ENCODE results near the gene COL4A1. TPM values are rescaled to one million over a fixed set of nuclear protein-coding genes. Genes with fewer than 3 reads are reported as not detected.

COL4A1 gene
- polyA plus RNA-seq, 6 donors from 2014 or later: not detected

- Mint-ChIP-seq H3K4me3 (no peak overlapping the region), H3K27ac (peak overlapping the region in 1 of 6 donors; percentile 37), H3K36me3 (peaks cover 0 to 7% of the 10 kb centered on the region in 2 donors), H3K4me1 (peaks cover 0 to 7% (median 2%) of the 10 kb centered on the region in 3 donors), H3K9me3 (peaks cover 0 to 12% (median 3%) of the 10 kb centered on the region in 7 donors), H3K27me3 (peaks cover 0 to 11% (median 6%) of the 10 kb centered on the region in 3 donors)
- ATAC-seq (ENCODE audit: low read depth in 2 of 2): no peak
- DNase-seq: no peak
Measured at GRCh38 chr13:110254151-110254679, 52.7 kb downstream of the COL4A1 start.

- H3K27me3 Mint-ChIP-seq: peaks cover 0 to 11% (median 11%) of the 10 kb centered on the region in 3 donors
- peaks cover 0 to 7% (median 2%) of the 10 kb centered on the region in 3 donors for H3K4me1 Mint-ChIP-seq
- peak overlapping the region in 1 of 8 donors; percentile 60 for H3K4me3 Mint-ChIP-seq
- peaks cover 0 to 7% of the 10 kb centered on the region in 2 donors for H3K36me3 Mint-ChIP-seq
- no peak for ATAC-seq (ENCODE audit: low read depth in 2 of 2)
- DNase-seq: no peak
- H3K9me3 Mint-ChIP-seq: peaks cover 0 to 12% (median 2%) of the 10 kb centered on the region in 7 donors
- H3K27ac Mint-ChIP-seq: peak overlapping the region in 1 of 6 donors; percentile 37
Measured at GRCh38 chr13:110251193-110251819, 55.7 kb downstream of the COL4A1 start.

DNA sequence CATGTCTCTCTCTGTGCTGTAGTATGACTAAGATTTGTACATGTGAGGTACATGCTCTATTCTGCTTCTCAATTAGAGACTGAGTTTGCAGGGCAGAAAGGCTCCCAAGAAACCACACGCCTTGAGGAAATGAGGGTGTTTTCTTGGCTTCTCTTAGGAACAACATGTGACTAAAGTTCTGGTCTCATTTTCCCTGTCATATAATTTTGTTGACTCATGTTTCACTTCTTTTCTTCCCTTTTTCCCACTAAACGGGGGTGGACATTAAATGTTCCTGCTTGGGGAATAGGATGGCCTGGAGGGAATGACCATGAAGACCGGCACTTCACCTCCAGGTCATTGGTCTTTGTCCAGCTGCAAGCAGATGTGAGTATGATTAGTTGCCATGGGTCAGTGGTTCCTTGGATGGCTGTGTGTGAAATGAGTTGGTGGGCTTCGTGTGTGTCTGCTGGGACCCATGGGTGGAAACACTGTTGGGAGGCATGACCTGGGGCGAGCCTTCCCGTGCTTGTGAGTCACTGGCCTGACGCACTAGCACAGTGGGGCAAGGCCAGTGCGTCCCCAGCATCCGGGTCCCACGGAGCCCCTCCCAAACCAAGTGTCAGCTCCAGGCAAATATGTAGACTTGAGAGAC, 56.6 kb downstream of the COL4A1 start:
- H3K9me3 Mint-ChIP-seq: peaks cover 0 to 8% (median 2%) of the 10 kb centered on the region in 7 donors
- H3K27ac Mint-ChIP-seq: no peak overlapping the region
- DNase-seq (no peak), ATAC-seq (ENCODE audit: low read depth in 2 of 2) (no peak)
- H3K27me3 Mint-ChIP-seq: peaks cover 4 to 11% (median 6%) of the 10 kb centered on the region in 3 donors
- H3K4me3 Mint-ChIP-seq: no peak overlapping the region
- H3K4me1 Mint-ChIP-seq: peaks cover 0 to 7% (median 2%) of the 10 kb centered on the region in 3 donors
- peaks cover 0 to 6% of the 10 kb centered on the region in 2 donors for H3K36me3 Mint-ChIP-seq

- Mint-ChIP-seq H3K4me1 (no peaks in the 10 kb centered on the region), H3K9me3 (no peaks in the 10 kb centered on the region), H3K27ac (no peak overlapping the region), H3K4me3 (no peak overlapping the region), H3K27me3 (peaks cover 10 to 11% (median 10%) of the 10 kb centered on the region in 3 donors), H3K36me3 (no peaks in the 10 kb centered on the region)
- no peak for ATAC-seq (ENCODE audit: low read depth in 2 of 2)
- no peak for DNase-seq
Measured at GRCh38 chr13:110249326-110249725, 57.6 kb downstream of the COL4A1 start.

GRCh38 chr13:110248449-110249143, 58.4 kb downstream of the COL4A1 start:
- Mint-ChIP-seq H3K9me3 (no peaks in the 10 kb centered on the region), H3K36me3 (no peaks in the 10 kb centered on the region), H3K27me3 (peaks cover 11% of the 10 kb centered on the region in 3 donors), H3K4me1 (no peaks in the 10 kb centered on the region), H3K27ac (no peak overlapping the region), H3K4me3 (no peak overlapping the region)
- ATAC-seq (ENCODE audit: low read depth in 2 of 2): no peak
- no peak for DNase-seq

DNA sequence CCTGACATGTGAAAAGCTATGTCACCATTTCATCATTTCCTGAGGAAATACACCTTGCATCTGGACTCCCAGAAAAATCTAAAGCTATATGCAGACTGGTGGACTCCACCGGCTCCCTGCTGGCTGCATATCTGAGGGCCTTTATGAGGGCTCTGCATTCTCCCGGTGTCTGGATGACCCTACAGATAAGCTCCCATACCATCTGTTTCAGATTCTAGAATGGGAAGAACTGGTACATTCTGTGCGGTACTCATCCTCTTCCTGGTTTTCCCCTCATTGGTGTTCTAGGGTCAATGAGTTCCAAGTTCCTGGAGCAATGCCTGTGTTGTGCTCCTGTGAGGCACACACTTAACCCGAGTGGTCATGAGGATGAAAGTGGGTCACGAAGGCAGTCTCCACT, 60.4 kb downstream of the COL4A1 start:
- Mint-ChIP-seq H3K27ac (peak overlapping the region in 1 of 6 donors; percentile 32), H3K9me3 (no peaks in the 10 kb centered on the region)

DNA sequence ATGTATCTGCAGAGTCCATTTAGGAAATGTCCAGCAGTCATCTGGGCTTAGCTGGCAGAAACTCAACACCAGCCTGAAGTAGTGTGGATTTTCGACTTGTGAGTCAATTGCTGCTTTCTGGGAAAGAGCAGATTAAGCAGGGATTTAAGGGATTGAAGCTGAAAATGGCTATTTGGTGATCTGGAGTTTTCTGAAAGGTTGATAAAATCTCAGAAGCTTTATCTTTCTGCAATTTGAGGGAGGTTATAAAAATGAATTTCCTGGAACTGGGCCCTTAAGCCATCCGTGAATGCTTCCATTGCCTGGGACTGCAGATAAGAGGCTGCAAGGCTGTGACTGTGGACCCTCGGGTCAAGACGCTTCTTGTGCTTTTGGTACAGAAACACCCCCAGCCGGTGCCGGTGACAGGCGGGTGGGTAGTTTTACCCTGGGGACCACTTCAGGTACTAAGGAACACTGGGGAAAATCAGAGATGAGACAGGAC, 61.5 kb downstream of the COL4A1 start:
- no peaks in the 10 kb centered on the region for H3K9me3 Mint-ChIP-seq
- H3K36me3 Mint-ChIP-seq: no peaks in the 10 kb centered on the region
- no peak overlapping the region for H3K27ac Mint-ChIP-seq
- peaks cover 5 to 15% (median 11%) of the 10 kb centered on the region in 3 donors for H3K27me3 Mint-ChIP-seq
- no peaks in the 10 kb centered on the region for H3K4me1 Mint-ChIP-seq
- DNase-seq (no peak), ATAC-seq (ENCODE audit: low read depth in 2 of 2) (no peak)
- H3K4me3 Mint-ChIP-seq: no peak overlapping the region

More for the DNA sequence above, 60.4 kb downstream of the COL4A1 start:
- H3K27me3 Mint-ChIP-seq: peaks cover 11% of the 10 kb centered on the region in 3 donors
- no peaks in the 10 kb centered on the region for H3K36me3 Mint-ChIP-seq
- H3K4me1 Mint-ChIP-seq: no peaks in the 10 kb centered on the region
- H3K4me3 Mint-ChIP-seq: no peak overlapping the region
- ATAC-seq (ENCODE audit: low read depth in 2 of 2): no peak
- DNase-seq: no peak

GRCh38 chr13:110244976-110245375, 62.0 kb downstream of the COL4A1 start:
- DNase-seq: no peak
- H3K4me3 Mint-ChIP-seq: no peak overlapping the region
- H3K27me3 Mint-ChIP-seq: peaks cover 5 to 15% (median 11%) of the 10 kb centered on the region in 3 donors
- no peak overlapping the region for H3K27ac Mint-ChIP-seq
- H3K9me3 Mint-ChIP-seq: no peaks in the 10 kb centered on the region
- H3K36me3 Mint-ChIP-seq: no peaks in the 10 kb centered on the region
- ATAC-seq (ENCODE audit: low read depth in 2 of 2): no peak
- no peaks in the 10 kb centered on the region for H3K4me1 Mint-ChIP-seq

DNA sequence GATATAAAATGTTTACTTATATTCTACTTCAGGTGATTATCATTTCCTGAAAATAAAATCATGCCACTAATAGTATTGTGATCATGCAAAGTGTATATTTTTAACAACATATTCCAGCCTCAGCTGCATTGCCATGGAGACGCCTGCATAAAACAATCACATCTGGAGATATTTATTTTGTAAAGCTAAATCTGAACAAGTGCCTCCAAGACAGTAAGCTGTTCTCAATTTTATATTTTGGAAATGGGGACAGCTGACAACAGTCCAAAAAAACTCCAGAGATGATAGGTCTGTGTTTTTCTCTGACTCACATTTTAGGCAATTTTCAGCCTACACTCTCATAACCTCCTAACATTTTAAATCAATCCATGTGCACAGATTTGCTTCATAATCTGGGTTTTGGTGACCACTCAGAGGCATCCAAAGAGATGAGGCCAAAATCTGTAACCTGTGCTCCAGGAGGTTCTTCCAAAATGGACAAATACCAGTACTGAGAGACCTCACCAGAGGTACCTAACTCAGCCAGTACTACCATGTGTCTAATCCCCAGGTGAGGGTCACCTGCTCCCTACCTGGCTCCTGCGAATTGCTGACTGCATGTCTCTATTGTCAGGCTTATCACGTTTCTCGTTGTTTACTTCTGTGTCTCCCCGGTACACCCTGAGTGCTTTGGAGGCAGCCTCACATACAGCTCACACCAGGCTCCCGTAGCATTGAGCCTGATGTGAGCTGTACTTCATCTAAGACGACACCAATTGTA, 62.7 kb downstream of the COL4A1 start:
- no peak overlapping the region for H3K27ac Mint-ChIP-seq
- H3K9me3 Mint-ChIP-seq: no peaks in the 10 kb centered on the region
- H3K36me3 Mint-ChIP-seq: no peaks in the 10 kb centered on the region
- H3K27me3 Mint-ChIP-seq: peaks cover 5 to 19% (median 11%) of the 10 kb centered on the region in 3 donors
- H3K4me1 Mint-ChIP-seq: no peaks in the 10 kb centered on the region
- H3K4me3 Mint-ChIP-seq: no peak overlapping the region
- DNase-seq: no peak
- ATAC-seq (ENCODE audit: low read depth in 2 of 2): no peak

GRCh38 chr13:110242615-110243014, 64.3 kb downstream of the COL4A1 start:
- Mint-ChIP-seq H3K4me1 (no peaks in the 10 kb centered on the region), H3K36me3 (no peaks in the 10 kb centered on the region), H3K27ac (no peak overlapping the region), H3K27me3 (peaks cover 5 to 28% (median 14%) of the 10 kb centered on the region in 3 donors), H3K4me3 (no peak overlapping the region), H3K9me3 (no peaks in the 10 kb centered on the region)
- no peak for ATAC-seq (ENCODE audit: low read depth in 2 of 2)
- DNase-seq: no peak

DNA sequence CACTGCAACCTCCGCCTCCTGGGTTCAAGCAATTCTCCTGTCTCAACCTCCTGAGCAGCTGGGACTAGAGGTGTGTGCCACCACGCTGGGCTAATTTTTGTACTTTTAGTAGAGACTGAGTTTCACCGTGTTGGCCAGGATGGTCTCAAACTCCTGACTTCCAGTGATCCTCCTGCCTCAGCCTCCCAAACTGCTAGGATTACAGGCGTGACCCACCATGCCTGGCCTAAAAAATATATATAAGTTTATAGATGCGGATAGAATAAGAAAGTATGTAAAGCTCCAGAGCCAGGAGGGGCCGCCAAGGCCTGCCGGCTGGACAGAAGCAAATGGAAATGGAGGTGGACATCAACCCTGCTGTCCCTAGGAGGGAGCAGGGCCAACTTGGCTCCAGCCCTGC, 66.0 kb downstream of the COL4A1 start:
- Mint-ChIP-seq H3K4me3 (no peak overlapping the region), H3K27ac (no peak overlapping the region), H3K4me1 (no peaks in the 10 kb centered on the region), H3K9me3 (peaks cover 0 to 1% (median 0%) of the 10 kb centered on the region in 7 donors), H3K27me3 (peaks cover 8 to 35% (median 21%) of the 10 kb centered on the region in 3 donors), H3K36me3 (no peaks in the 10 kb centered on the region)
- ATAC-seq (ENCODE audit: low read depth in 2 of 2) (no peak), DNase-seq (no peak)

GRCh38 chr13:110240352-110240751, 66.6 kb downstream of the COL4A1 start:
- H3K27me3 Mint-ChIP-seq: peaks cover 8 to 33% (median 21%) of the 10 kb centered on the region in 3 donors
- no peaks in the 10 kb centered on the region for H3K4me1 Mint-ChIP-seq
- H3K4me3 Mint-ChIP-seq: no peak overlapping the region
- ATAC-seq (ENCODE audit: low read depth in 2 of 2) (no peak), DNase-seq (no peak)
- H3K36me3 Mint-ChIP-seq: no peaks in the 10 kb centered on the region
- H3K9me3 Mint-ChIP-seq: peaks cover 0 to 1% (median 0%) of the 10 kb centered on the region in 7 donors
- H3K27ac Mint-ChIP-seq: no peak overlapping the region

Measured in naive B cell (primary cell).